H1 (cell line): ENCODE results near the gene IL17D.

Experiments
- CREB1 ChIP-seq: IDR thresholded peaks from 2 replicates; pipeline ENCODE4 v1.6.1; 2012; ENCODE audit warnings: inconsistent platforms
- EP300 ChIP-seq, 2 experiments: IDR thresholded peaks; 1 replicate in 1 of 2; 2 replicates in 1 of 2; pipeline ENCODE4 v1.6.1; 2011 to 2012; ENCODE audit warnings: low read depth in 2 of 2, low read length in 2 of 2, mild to moderate bottlenecking in 2 of 2, borderline replicate concordance in 1 of 2, inconsistent platforms in 1 of 2, moderate library complexity in 1 of 2
- HDAC6 ChIP-seq: IDR thresholded peaks from one replicate; pipeline ENCODE4 v1.7.1; 2012; ENCODE audit warnings: low read depth, mild to moderate bottlenecking, inconsistent platforms, low read length, moderate library complexity
- JUN ChIP-seq: IDR thresholded peaks from 2 replicates; pipeline ENCODE4 v1.6.1; 2011; ENCODE audit warnings: low read depth, mild to moderate bottlenecking, improper control_type of control experiment, low read length
- MAX ChIP-seq: IDR thresholded peaks from 2 replicates; pipeline ENCODE4 v1.6.1; 2012; ENCODE audit warnings: inconsistent platforms
- POLR2AphosphoS5 ChIP-seq: IDR thresholded peaks from 2 replicates; pipeline ENCODE4 v1.6.1; 2011; ENCODE audit warnings: low read depth, low read length
- RFX5 ChIP-seq: IDR thresholded peaks from 2 replicates; pipeline ENCODE4 v1.6.1; 2011; ENCODE audit warnings: low read depth, low read length, improper control_type of control experiment, borderline replicate concordance
- TEAD4 ChIP-seq: IDR thresholded peaks from 2 replicates; pipeline ENCODE4 v1.6.1; 2012; ENCODE audit warnings: low read depth, low read length, inconsistent platforms, mixed read lengths
- ZNF274 ChIP-seq: IDR thresholded peaks from 2 replicates; pipeline ENCODE4 v1.7.0; 2012; ENCODE audit warnings: low read length, borderline replicate concordance; ENCODE audit errors: extremely low read depth
- TF ChIP-seq, protein P1 (sequence below), 3 experiments: IDR thresholded peaks; 1 replicate in 2 of 3; 2 replicates in 1 of 3; pipeline versions ENCODE4 v1.5.1 to v1.6.1; 2011; ENCODE audit warnings: low read length in 3 of 3, mild to moderate bottlenecking in 3 of 3, inconsistent platforms in 2 of 3, low read depth in 1 of 3, moderate library complexity in 1 of 3; ENCODE audit not compliant: insufficient read depth in 1 of 3; ENCODE audit errors: control extremely low read depth in 1 of 3

GRCh38 chr13:20738616-20739015 is 35.1 kb downstream of the IL17D start:
- no peak for TF ChIP-seq JUN
- TF ChIP-seq TEAD4 = no peak
- no peak for TF ChIP-seq POLR2AphosphoS5
- TF ChIP-seq, protein P1, sequence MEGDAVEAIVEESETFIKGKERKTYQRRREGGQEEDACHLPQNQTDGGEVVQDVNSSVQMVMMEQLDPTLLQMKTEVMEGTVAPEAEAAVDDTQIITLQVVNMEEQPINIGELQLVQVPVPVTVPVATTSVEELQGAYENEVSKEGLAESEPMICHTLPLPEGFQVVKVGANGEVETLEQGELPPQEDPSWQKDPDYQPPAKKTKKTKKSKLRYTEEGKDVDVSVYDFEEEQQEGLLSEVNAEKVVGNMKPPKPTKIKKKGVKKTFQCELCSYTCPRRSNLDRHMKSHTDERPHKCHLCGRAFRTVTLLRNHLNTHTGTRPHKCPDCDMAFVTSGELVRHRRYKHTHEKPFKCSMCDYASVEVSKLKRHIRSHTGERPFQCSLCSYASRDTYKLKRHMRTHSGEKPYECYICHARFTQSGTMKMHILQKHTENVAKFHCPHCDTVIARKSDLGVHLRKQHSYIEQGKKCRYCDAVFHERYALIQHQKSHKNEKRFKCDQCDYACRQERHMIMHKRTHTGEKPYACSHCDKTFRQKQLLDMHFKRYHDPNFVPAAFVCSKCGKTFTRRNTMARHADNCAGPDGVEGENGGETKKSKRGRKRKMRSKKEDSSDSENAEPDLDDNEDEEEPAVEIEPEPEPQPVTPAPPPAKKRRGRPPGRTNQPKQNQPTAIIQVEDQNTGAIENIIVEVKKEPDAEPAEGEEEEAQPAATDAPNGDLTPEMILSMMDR (IDR thresholded peaks at IDR 0.05; ENCODE audit: control extremely low read depth in 1 of 3, insufficient read depth in 1 of 3, low read depth in 1 of 3, low read length in 3 of 3) = no peak
- no peak for TF ChIP-seq RFX5
- no peak for TF ChIP-seq EP300 (IDR thresholded peaks at IDR 0.05; ENCODE audit: borderline replicate concordance in 1 of 2, low read depth in 2 of 2, low read length in 2 of 2)
- no peak for TF ChIP-seq CREB1
- TF ChIP-seq MAX = no peak
- TF ChIP-seq ZNF274 = no peak
- TF ChIP-seq HDAC6 = no peak
